HepG2 (cell line): Measurements from ENCODE around the gene TUBB. TPM values are rescaled to one million over a fixed set of nuclear protein-coding genes. Genes with fewer than 3 reads are reported as not detected.

Experiments used
- ATM ChIP-seq: fragments of 450-650 bp; IDR thresholded peaks from 2 replicates; pipeline ENCODE4 v1.7.1; 2017; ENCODE audit warnings: mild to moderate bottlenecking, borderline replicate concordance
- BCL3 ChIP-seq: sonication (generic); formaldehyde crosslinking; IDR thresholded peaks from 2 replicates; pipeline ENCODE4 v1.5.1; 2020; ENCODE audit warnings: mild to moderate bottlenecking, missing genetic modification reagents, moderate library complexity
- FOXM1 ChIP-seq: sonication (generic); formaldehyde crosslinking; IDR thresholded peaks from 2 replicates; pipeline ENCODE4 v1.5.0; 2020; ENCODE audit warnings: missing genetic modification reagents
- HCFC1 ChIP-seq: fragments of 150-350 bp; IDR thresholded peaks from 2 replicates; pipeline ENCODE4 v1.6.1; 2014; ENCODE audit warnings: low read depth, low read length
- IRX3 ChIP-seq: sonication (generic); formaldehyde crosslinking; IDR thresholded peaks from 2 replicates; pipeline ENCODE4 v1.8.1; 2023; ENCODE audit warnings: mild to moderate bottlenecking, low read depth, missing genetic modification reagents, borderline replicate concordance
- PAWR ChIP-seq: sonication (generic); formaldehyde crosslinking; IDR thresholded peaks from 2 replicates; pipeline ENCODE4 v1.4.0; 2020; ENCODE audit warnings: missing genetic modification reagents, mild to moderate bottlenecking, borderline replicate concordance
- PBX2 ChIP-seq: IDR thresholded peaks from 2 replicates; pipeline ENCODE4 v1.6.1; 2016; ENCODE audit warnings: control low read depth
- PRPF4 ChIP-seq: fragments of 200-400 bp; formaldehyde crosslinking; IDR thresholded peaks from 2 replicates; pipeline ENCODE4 v1.6.1; 2016; ENCODE audit warnings: low read length, low read depth; ENCODE audit not compliant: poor library complexity, severe bottlenecking
- SP140L ChIP-seq: sonication (generic); formaldehyde crosslinking; IDR thresholded peaks from 2 replicates; pipeline ENCODE4 v1.4.0; 2020; ENCODE audit warnings: missing genetic modification reagents, borderline replicate concordance
- ZFP1 ChIP-seq: IDR thresholded peaks from 2 replicates; pipeline ENCODE4 v1.6.1; 2016
- ZKSCAN5 ChIP-seq: sonication (generic); formaldehyde crosslinking; IDR thresholded peaks from 2 replicates; pipeline ENCODE4 v1.5.1; 2020; ENCODE audit warnings: mild to moderate bottlenecking, missing genetic modification reagents
- ZNF256 ChIP-seq: sonication (generic); formaldehyde crosslinking; conservative IDR thresholded peaks from 2 replicates; pipeline ENCODE4 v1.4.0; 2020; ENCODE audit warnings: missing genetic modification reagents
- ZNF337 ChIP-seq: sonication (generic); formaldehyde crosslinking; IDR thresholded peaks from 2 replicates; pipeline ENCODE4 v1.5.1; 2020; ENCODE audit warnings: missing genetic modification reagents, low read depth, mild to moderate bottlenecking, borderline replicate concordance
- ZNF550 ChIP-seq: sonication (generic); formaldehyde crosslinking; IDR thresholded peaks from 2 replicates; pipeline ENCODE4 v1.4.0; 2020; ENCODE audit warnings: mild to moderate bottlenecking, missing genetic modification reagents, borderline replicate concordance
- ZNF616 ChIP-seq: sonication (generic); formaldehyde crosslinking; IDR thresholded peaks from 2 replicates; pipeline ENCODE4 v1.5.0; 2020; ENCODE audit warnings: low read depth, mild to moderate bottlenecking, missing genetic modification reagents
- ZNF780A ChIP-seq: sonication (generic); formaldehyde crosslinking; IDR thresholded peaks from 2 replicates; pipeline ENCODE4 v1.8.0; 2022; ENCODE audit warnings: mild to moderate bottlenecking, missing genetic modification reagents, moderate library complexity
- ZSCAN21 ChIP-seq: sonication (generic); formaldehyde crosslinking; IDR thresholded peaks from 2 replicates; pipeline ENCODE4 v1.8.0; 2022; ENCODE audit warnings: mild to moderate bottlenecking, missing genetic modification reagents, moderate library complexity, borderline replicate concordance
- polyA plus RNA-seq, 8 experiments: library from polyadenylated mRNA; depleted of rRNA in 3 of 8; stranded (reverse) in 7 of 8; unstranded in 1 of 8; fragments of >200 nt; fragmentation: Illumina TruSeq in 4 of 8; extraction: Trizol in 4 of 8; gene quantifications; 2 replicates each; pipeline versions ENCODE4 v1.2.1 to v1.2.3, GENCODE V29; 2011 to 2016; ENCODE audit warnings: low read depth in 4 of 8, missing spikeins in 1 of 8, mixed read lengths in 1 of 8; ENCODE audit not compliant: insufficient read depth in 1 of 8
- total RNA-seq, 5 experiments: library from RNA; depleted of rRNA; stranded (reverse); fragments of >200 nt; fragmentation: Illumina TruSeq; extraction: Trizol; gene quantifications; 2 replicates each; pipeline ENCODE4 v1.2.3, GENCODE V29; 2016; ENCODE audit warnings: low read depth in 1 of 5
- TF ChIP-seq, protein P1 (sequence below): sonication (generic); formaldehyde crosslinking; conservative IDR thresholded peaks from 2 replicates; pipeline ENCODE4 v1.4.0; 2020; ENCODE audit warnings: missing genetic modification reagents
- TF ChIP-seq, protein P2 (sequence below): sonication (generic); formaldehyde crosslinking; IDR thresholded peaks from 2 replicates; pipeline ENCODE4 v1.5.0; 2020; ENCODE audit warnings: missing genetic modification reagents
- TF ChIP-seq, protein P3 (sequence below): sonication (generic); formaldehyde crosslinking; conservative IDR thresholded peaks from 2 replicates; pipeline ENCODE4 v1.4.0; 2020; ENCODE audit warnings: mild to moderate bottlenecking, missing genetic modification reagents, moderate library complexity

TUBB gene
- total and polyA plus RNA-seq, 2 of the 13 experiments (the other 11 are each of a cell fraction or from before 2014, with no cell fraction given) = 911 to 1,163 TPM

- TF ChIP-seq, protein P1, sequence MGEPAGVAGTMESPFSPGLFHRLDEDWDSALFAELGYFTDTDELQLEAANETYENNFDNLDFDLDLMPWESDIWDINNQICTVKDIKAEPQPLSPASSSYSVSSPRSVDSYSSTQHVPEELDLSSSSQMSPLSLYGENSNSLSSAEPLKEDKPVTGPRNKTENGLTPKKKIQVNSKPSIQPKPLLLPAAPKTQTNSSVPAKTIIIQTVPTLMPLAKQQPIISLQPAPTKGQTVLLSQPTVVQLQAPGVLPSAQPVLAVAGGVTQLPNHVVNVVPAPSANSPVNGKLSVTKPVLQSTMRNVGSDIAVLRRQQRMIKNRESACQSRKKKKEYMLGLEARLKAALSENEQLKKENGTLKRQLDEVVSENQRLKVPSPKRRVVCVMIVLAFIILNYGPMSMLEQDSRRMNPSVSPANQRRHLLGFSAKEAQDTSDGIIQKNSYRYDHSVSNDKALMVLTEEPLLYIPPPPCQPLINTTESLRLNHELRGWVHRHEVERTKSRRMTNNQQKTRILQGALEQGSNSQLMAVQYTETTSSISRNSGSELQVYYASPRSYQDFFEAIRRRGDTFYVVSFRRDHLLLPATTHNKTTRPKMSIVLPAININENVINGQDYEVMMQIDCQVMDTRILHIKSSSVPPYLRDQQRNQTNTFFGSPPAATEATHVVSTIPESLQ (CRISPR knock-in tag) = no peak; the same call in 1 of the 2 replicates
- TF ChIP-seq IRX3 (CRISPR knock-in tag) (no peak), ZNF550 (CRISPR knock-in tag) (no peak), ZNF256 (no peak; the same call in 1 of the 2 replicates), ZFP1 (CRISPR knock-in tag) (peak; percentile 79; the same call in 1 of the 2 replicates), ZNF616 (0 out of 2 replicates have a peak, but pooled peaks have one; percentile 42), BCL3 (no peak), PAWR (CRISPR knock-in tag) (no peak), SP140L (CRISPR knock-in tag) (peak; percentile 92; the same call in 1 of the 2 replicates), PBX2 (CRISPR knock-in tag) (0 out of 2 replicates have a peak, but pooled peaks have one; percentile 42), ZKSCAN5 (CRISPR knock-in tag) (no peak), ZNF780A (CRISPR knock-in tag) (no peak; the same call in 1 of the 2 replicates), PRPF4 (no peak), ZNF337 (CRISPR knock-in tag) (no peak), ZSCAN21 (peak; percentile 60), FOXM1 (CRISPR knock-in tag) (no peak), HCFC1 (peak; percentile 38; the same call in 1 of the 2 replicates), ATM (no peak)
- TF ChIP-seq, protein P2, sequence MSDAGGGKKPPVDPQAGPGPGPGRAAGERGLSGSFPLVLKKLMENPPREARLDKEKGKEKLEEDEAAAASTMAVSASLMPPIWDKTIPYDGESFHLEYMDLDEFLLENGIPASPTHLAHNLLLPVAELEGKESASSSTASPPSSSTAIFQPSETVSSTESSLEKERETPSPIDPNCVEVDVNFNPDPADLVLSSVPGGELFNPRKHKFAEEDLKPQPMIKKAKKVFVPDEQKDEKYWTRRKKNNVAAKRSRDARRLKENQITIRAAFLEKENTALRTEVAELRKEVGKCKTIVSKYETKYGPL (CRISPR knock-in tag) = peak; percentile 68; the same call in 1 of the 2 replicates
- TF ChIP-seq, protein P3, sequence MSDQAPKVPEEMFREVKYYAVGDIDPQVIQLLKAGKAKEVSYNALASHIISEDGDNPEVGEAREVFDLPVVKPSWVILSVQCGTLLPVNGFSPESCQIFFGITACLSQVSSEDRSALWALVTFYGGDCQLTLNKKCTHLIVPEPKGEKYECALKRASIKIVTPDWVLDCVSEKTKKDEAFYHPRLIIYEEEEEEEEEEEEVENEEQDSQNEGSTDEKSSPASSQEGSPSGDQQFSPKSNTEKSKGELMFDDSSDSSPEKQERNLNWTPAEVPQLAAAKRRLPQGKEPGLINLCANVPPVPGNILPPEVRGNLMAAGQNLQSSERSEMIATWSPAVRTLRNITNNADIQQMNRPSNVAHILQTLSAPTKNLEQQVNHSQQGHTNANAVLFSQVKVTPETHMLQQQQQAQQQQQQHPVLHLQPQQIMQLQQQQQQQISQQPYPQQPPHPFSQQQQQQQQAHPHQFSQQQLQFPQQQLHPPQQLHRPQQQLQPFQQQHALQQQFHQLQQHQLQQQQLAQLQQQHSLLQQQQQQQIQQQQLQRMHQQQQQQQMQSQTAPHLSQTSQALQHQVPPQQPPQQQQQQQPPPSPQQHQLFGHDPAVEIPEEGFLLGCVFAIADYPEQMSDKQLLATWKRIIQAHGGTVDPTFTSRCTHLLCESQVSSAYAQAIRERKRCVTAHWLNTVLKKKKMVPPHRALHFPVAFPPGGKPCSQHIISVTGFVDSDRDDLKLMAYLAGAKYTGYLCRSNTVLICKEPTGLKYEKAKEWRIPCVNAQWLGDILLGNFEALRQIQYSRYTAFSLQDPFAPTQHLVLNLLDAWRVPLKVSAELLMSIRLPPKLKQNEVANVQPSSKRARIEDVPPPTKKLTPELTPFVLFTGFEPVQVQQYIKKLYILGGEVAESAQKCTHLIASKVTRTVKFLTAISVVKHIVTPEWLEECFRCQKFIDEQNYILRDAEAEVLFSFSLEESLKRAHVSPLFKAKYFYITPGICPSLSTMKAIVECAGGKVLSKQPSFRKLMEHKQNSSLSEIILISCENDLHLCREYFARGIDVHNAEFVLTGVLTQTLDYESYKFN (CRISPR knock-in tag) = peak; percentile 38; the same call in 1 of the 2 replicates
Observed at GRCh38 chr6:30744054-30744805, 24.1 kb downstream of the TUBB start, which contains the start of gene IER3 (continued).
